T-cell (primary cell): ENCODE measurements around the gene DFFB. TPM values are rescaled to one million over a fixed set of nuclear protein-coding genes. Genes with fewer than 3 reads are reported as not detected.

Source experiments
- ATAC-seq, 4 experiments: fragments of 200-7000 bp in 3 of 4; fragments of 150-1000 bp in 1 of 4; cut with Tn5 transposase; replicated peaks in 1 of 4; 1 replicate in 3 of 4; 2 replicates in 1 of 4; pipeline ENCODE4 v1.10.0; 2021; ENCODE audit warnings: moderate library complexity in 3 of 4, mild to moderate bottlenecking in 2 of 4, moderate number of reproducible peaks in 1 of 4
- CTCF ChIA-PET, 2 donors: fragments of 300-600 bp; sonication (Branson Sonifier 250); formaldehyde crosslinking; loops; one replicate each; lab custom pipeline; 2022; ENCODE audit warnings: antibody characterized with exemption in 2 of 2; lab: Charles Lee
- POLR2A ChIA-PET, 2 donors: fragments of 300-600 bp; sonication (Branson Sonifier 250); formaldehyde crosslinking; loops; one replicate each; lab custom pipeline; 2022; ENCODE audit warnings: antibody characterized with exemption in 2 of 2; lab: Charles Lee
- DNase-seq, 35 experiments: peaks; one replicate each; pipeline versions ENCODE4 v3.0.0 to v3.0.0-alpha.2; 2013 to 2023
- H3K27ac ChIP-seq: one replicate; pipeline ENCODE4 v1.5.1; 2013; ENCODE audit warnings: low read length
- H3K27me3 ChIP-seq, 2 experiments: replicated peaks in 1 of 2; 1 replicate in 1 of 2; 2 replicates in 1 of 2; pipeline versions ENCODE4 v1.6.1 to v1.7.0; 2013; ENCODE audit warnings: low read length in 1 of 2, mixed read lengths in 1 of 2; ENCODE audit not compliant: control insufficient read depth in 2 of 2, insufficient read depth in 2 of 2; ENCODE audit errors: extremely low read depth in 1 of 2
- H3K36me3 ChIP-seq, 2 donors: 1 replicate in 1 of 2; 2 replicates in 1 of 2; pipeline versions ENCODE4 v1.6.1 to v1.7.0; 2013; ENCODE audit warnings: low read length in 1 of 2; ENCODE audit not compliant: control insufficient read depth in 2 of 2, insufficient read depth in 1 of 2; ENCODE audit errors: extremely low read depth in 1 of 2
- H3K4me1 ChIP-seq, 2 experiments: 1 replicate in 1 of 2; 2 replicates in 1 of 2; pipeline versions ENCODE4 v1.6.1 to v1.7.0; 2013; ENCODE audit warnings: low read length in 2 of 2, mixed read lengths in 1 of 2; ENCODE audit not compliant: insufficient read depth in 2 of 2, control insufficient read depth in 1 of 2; ENCODE audit errors: extremely low read depth in 1 of 2
- H3K4me3 ChIP-seq, 2 donors: 1 replicate in 1 of 2; 2 replicates in 1 of 2; pipeline versions ENCODE4 v1.5.1 to v1.7.0; 2013; ENCODE audit warnings: mild to moderate bottlenecking in 2 of 2, low read length in 1 of 2, moderate library complexity in 1 of 2; ENCODE audit not compliant: control insufficient read depth in 1 of 2; ENCODE audit errors: extremely low read depth in 1 of 2
- H3K9me3 ChIP-seq: 2 replicates; pipeline ENCODE4 v1.7.0; 2013
- H3K27ac Mint-ChIP-seq, 2 donors: one replicate each; pipeline ENCODE4 v1.8.0; 2020 to 2021; ENCODE audit warnings: mild to moderate bottlenecking in 2 of 2, mixed read lengths in 2 of 2
- H3K27me3 Mint-ChIP-seq, 2 donors: one replicate each; pipeline ENCODE4 v1.8.0; 2021 to 2022; ENCODE audit warnings: mixed read lengths in 2 of 2
- H3K36me3 Mint-ChIP-seq: one replicate; pipeline ENCODE4 v1.8.0; 2021; ENCODE audit warnings: mixed read lengths
- H3K4me1 Mint-ChIP-seq, 3 donors: one replicate each; pipeline ENCODE4 v1.8.0; 2020 to 2022; ENCODE audit warnings: mixed read lengths in 3 of 3, mild to moderate bottlenecking in 1 of 3
- H3K4me3 Mint-ChIP-seq, 3 donors: one replicate each; pipeline ENCODE4 v1.8.0; 2020 to 2022; ENCODE audit warnings: mild to moderate bottlenecking in 3 of 3, mixed read lengths in 3 of 3, moderate library complexity in 3 of 3
- H3K9me3 Mint-ChIP-seq, 3 donors: one replicate each; pipeline ENCODE4 v1.8.0; 2020 to 2022; ENCODE audit warnings: mixed read lengths in 3 of 3
- WGBS: methylation state at CpG from one replicate; pipeline ENCODE4 v1.1.5; 2013; ENCODE audit warnings: missing lambda C conversion rate; ENCODE audit not compliant: insufficient coverage; 5-methylcytosine and 5-hydroxymethylcytosine counted together
- total RNA-seq, 35 experiments: library from RNA in 6 of 35; stranded (reverse) in 6 of 35; fragments of 120-200 nt in 1 of 35; gene quantifications; one replicate each; pipeline versions ENCODE4 v1.2.1 to v1.2.4 and lab custom pipeline; 2013 to 2026

DFFB gene
- total RNA-seq, 5 donors from 2014 or later (not counting 1 experiment from before 2014, with no cell fraction given) = 14.9 to 24.1 (median 18.5) TPM

- no peaks in the 10 kb centered on the region for H3K9me3 ChIP-seq
- H3K27me3 ChIP-seq = no peaks in the 10 kb centered on the region
- Mint-ChIP-seq H3K4me1 (peaks cover 19 to 25% (median 23%) of the 10 kb centered on the region in 3 donors), H3K4me3 (no peak overlapping the region), H3K27me3 (no peaks in the 10 kb centered on the region), H3K36me3 (peaks cover 16% of the 10 kb centered on the region), H3K9me3 (no peaks in the 10 kb centered on the region), H3K27ac (no peak overlapping the region)
- DNase-seq = no peak
- no peak for ATAC-seq
- H3K36me3 ChIP-seq = peaks cover 7 to 21% of the 10 kb centered on the region in 2 donors
- no peak overlapping the region for H3K27ac ChIP-seq
- 86% methylated on average over 7 of the region's 12 CpGs for WGBS
- peaks cover 0 to 10% of the 10 kb centered on the region in 2 experiments for H3K4me1 ChIP-seq
- POLR2A ChIA-PET = no interaction called here
- CTCF ChIA-PET = no interaction called here
- H3K4me3 ChIP-seq = no peak overlapping the region
These were observed 6.1 kb downstream of the DFFB start for GRCh38 chr1:3863231-3863935.

- Mint-ChIP-seq H3K36me3 (peaks cover 22% of the 10 kb centered on the region), H3K4me3 (no peak overlapping the region), H3K9me3 (no peaks in the 10 kb centered on the region), H3K27me3 (no peaks in the 10 kb centered on the region), H3K27ac (no peak overlapping the region), H3K4me1 (peaks cover 7 to 15% (median 12%) of the 10 kb centered on the region in 3 donors)
- ATAC-seq (no peak), DNase-seq (no peak)
- H3K4me3 ChIP-seq = no peak overlapping the region
- ChIA-PET POLR2A (no interaction called here), CTCF (no interaction called here)
- H3K27ac ChIP-seq = no peak overlapping the region
- H3K4me1 ChIP-seq = no peaks in the 10 kb centered on the region
- peaks cover 14 to 31% of the 10 kb centered on the region in 2 donors for H3K36me3 ChIP-seq
- no peaks in the 10 kb centered on the region for H3K27me3 ChIP-seq
- H3K9me3 ChIP-seq = no peaks in the 10 kb centered on the region
- WGBS = no CpG with 5 or more reads among the region's 6 CpGs
These were observed 7.6 kb downstream of the DFFB start for GRCh38 chr1:3864884-3865283.

GRCh38 chr1:3865606-3866160 is 8.4 kb downstream of the DFFB start:
- no peak for ATAC-seq
- Histone ChIP-seq H3K4me1 (no peaks in the 10 kb centered on the region), H3K36me3 (peaks cover 17 to 39% of the 10 kb centered on the region in 2 donors), H3K27ac (no peak overlapping the region), H3K9me3 (no peaks in the 10 kb centered on the region), H3K4me3 (no peak overlapping the region), H3K27me3 (no peaks in the 10 kb centered on the region)
- no peaks in the 10 kb centered on the region for H3K9me3 Mint-ChIP-seq
- no peak for DNase-seq
- H3K4me3 Mint-ChIP-seq = no peak overlapping the region
- no peaks in the 10 kb centered on the region for H3K27me3 Mint-ChIP-seq
- peaks cover 5 to 9% (median 8%) of the 10 kb centered on the region in 3 donors for H3K4me1 Mint-ChIP-seq
- POLR2A ChIA-PET = interaction anchor here in 1 of 2 donors (0.5 kb wide), 1 partner anchor 17 kb away, joined by 4 read pairs; no protein-coding TSS in a partner anchor
- H3K36me3 Mint-ChIP-seq = peaks cover 23% of the 10 kb centered on the region
- H3K27ac Mint-ChIP-seq = no peak overlapping the region
- CTCF ChIA-PET = no interaction called here
- 95% methylated on average over 15 of the region's 18 CpGs for WGBS

GRCh38 chr1:3868464-3869006 is 11.3 kb downstream of the DFFB start:
- DNase-seq (no peak), ATAC-seq (no peak)
- Mint-ChIP-seq H3K36me3 (peaks cover 34% of the 10 kb centered on the region), H3K27me3 (no peaks in the 10 kb centered on the region), H3K4me3 (no peak overlapping the region), H3K27ac (no peak overlapping the region), H3K4me1 (peaks cover 0 to 7% (median 6%) of the 10 kb centered on the region in 3 donors), H3K9me3 (no peaks in the 10 kb centered on the region)
- Histone ChIP-seq H3K9me3 (no peaks in the 10 kb centered on the region), H3K4me3 (no peak overlapping the region), H3K36me3 (peaks cover 29 to 51% of the 10 kb centered on the region in 2 donors), H3K27ac (no peak overlapping the region), H3K27me3 (no peaks in the 10 kb centered on the region), H3K4me1 (no peaks in the 10 kb centered on the region)
- ChIA-PET CTCF (no interaction called here), POLR2A (no interaction called here)
- WGBS = 94% methylated on average over 11 of the region's 13 CpGs

GRCh38 chr1:3869751-3870301 is 12.6 kb downstream of the DFFB start:
- DNase-seq (no peak), ATAC-seq (no peak)
- Mint-ChIP-seq H3K9me3 (no peaks in the 10 kb centered on the region), H3K27me3 (no peaks in the 10 kb centered on the region), H3K36me3 (peaks cover 39% of the 10 kb centered on the region), H3K27ac (no peak overlapping the region), H3K4me1 (peaks cover 0 to 4% (median 4%) of the 10 kb centered on the region in 3 donors), H3K4me3 (no peak overlapping the region)
- Histone ChIP-seq H3K4me3 (no peak overlapping the region), H3K36me3 (peaks cover 32 to 59% of the 10 kb centered on the region in 2 donors), H3K27me3 (no peaks in the 10 kb centered on the region), H3K4me1 (no peaks in the 10 kb centered on the region), H3K9me3 (no peaks in the 10 kb centered on the region), H3K27ac (no peak overlapping the region)
- WGBS = 94% methylated on average over 16 of the region's 18 CpGs
- CTCF ChIA-PET = no interaction called here
- POLR2A ChIA-PET = no interaction called here

- POLR2A ChIA-PET = no interaction called here
These were observed 14.2 kb downstream of the DFFB start for GRCh38 chr1:3871451-3871805.

More at GRCh38 chr1:3871451-3871805, 14.2 kb downstream of the DFFB start:
- no peaks in the 10 kb centered on the region for H3K9me3 ChIP-seq
- H3K27ac ChIP-seq = no peak overlapping the region
- H3K9me3 Mint-ChIP-seq = no peaks in the 10 kb centered on the region
- H3K27ac Mint-ChIP-seq = no peak overlapping the region
- CTCF ChIA-PET = no interaction called here
- H3K4me1 Mint-ChIP-seq = no peaks in the 10 kb centered on the region
- no peaks in the 10 kb centered on the region for H3K27me3 ChIP-seq
- no peak overlapping the region for H3K4me3 ChIP-seq
- no peaks in the 10 kb centered on the region for H3K27me3 Mint-ChIP-seq
- 95% methylated on average over 3 of the region's 7 CpGs for whole genome bisulfite sequencing
- H3K36me3 Mint-ChIP-seq = peaks cover 50% of the 10 kb centered on the region
- H3K4me3 Mint-ChIP-seq = no peak overlapping the region
- peaks cover 32 to 69% of the 10 kb centered on the region in 2 donors for H3K36me3 ChIP-seq
- ATAC-seq = no peak
- no peaks in the 10 kb centered on the region for H3K4me1 ChIP-seq
- DNase-seq = no peak
